Stimulated activated CD8-positive, alpha-beta memory T cell treated with anti-CD3 and anti-CD28 coated beads, Interleukin-12 subunit alpha, Interleukin-12 subunit beta, amount 100 ng/mL, for 1 hour (primary cell): Measurements from ENCODE around the gene IFITM5.
"Not testable (repeated sequence)": the region's sequence is repeated elsewhere in the genome, so short reads cannot be mapped to it uniquely, and the experiment has no call there.

Experiments used
- DNase-seq: peaks from one replicate; pipeline ENCODE4 v3.0.0-alpha.2; 2020; ENCODE audit warnings: low read depth

The IFITM5 gene

DNA sequence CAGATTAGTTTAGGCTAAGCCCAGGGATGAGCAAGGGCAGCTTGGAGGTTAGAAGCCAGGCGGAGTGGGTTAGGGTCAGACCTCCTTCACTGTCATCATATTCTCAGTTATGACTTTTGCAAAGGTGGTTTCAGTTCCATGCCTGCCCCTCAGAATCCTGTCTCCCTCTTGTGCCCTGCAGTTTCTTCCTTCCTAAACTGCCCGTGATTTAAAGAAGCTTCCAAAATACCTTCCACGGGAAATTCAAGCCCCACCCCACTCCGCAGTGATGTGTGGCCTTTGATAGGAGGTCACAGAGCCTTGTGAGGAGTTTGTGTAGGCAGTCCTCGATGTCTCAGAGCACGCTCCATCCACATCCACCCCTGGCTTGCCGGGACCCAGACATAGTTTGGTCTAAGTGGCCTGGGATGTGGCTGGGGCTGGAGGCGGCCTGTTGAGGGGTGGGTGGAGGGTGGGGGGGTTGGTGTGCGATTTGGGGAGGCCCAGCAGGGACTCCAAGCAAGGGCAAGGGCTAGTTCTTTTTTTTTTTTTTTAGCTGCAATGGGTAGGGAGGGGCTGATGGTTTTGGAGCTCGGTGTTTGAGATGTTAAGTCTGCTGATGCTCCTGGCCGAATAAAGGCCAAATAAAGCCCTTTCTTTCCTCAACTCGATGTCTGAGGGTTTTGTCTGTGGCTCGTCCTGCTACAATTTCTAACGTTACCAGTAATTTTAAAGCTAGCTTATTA is 12.9 kb upstream of the IFITM5 start:
- DNase-seq, result no peak

DNA sequence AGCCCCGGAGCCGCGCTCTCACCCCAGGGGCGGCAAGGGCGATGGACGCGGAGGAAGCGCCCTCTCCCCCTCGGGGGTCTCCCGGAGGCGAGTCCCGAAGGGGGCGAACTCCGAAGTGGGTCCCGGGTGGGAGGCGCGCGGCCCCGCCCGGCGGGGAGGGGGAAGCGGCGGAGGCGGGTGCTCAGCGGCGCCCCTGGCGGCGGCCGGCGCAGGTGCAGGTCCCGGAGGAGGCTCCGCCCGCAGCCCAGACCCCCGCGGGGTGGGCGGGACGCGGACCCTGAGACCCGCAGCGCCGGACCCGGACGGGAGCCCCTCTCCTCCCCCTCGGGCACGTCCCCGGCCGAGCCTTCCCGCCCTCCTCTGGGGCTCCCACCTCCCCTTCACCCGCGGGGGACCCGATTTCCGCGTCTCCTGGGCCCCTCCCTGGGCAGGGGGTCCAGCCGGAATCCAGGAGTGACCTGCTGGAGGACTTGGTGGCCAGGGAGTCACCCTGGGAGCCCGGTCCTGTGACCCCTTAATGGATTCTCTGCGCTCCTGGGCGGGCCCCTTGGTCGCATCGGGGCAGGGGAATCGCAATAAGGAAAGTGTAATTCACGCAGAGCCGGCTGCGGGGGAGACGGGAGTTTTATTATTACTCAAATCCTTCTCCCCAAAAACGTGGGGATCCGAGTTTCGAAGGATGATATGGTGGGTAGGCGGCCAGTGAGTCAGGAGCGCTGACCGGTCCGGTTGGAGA is 11.9 kb upstream of the IFITM5 start:
- not testable (repeated sequence) for DNase-seq

DNA sequence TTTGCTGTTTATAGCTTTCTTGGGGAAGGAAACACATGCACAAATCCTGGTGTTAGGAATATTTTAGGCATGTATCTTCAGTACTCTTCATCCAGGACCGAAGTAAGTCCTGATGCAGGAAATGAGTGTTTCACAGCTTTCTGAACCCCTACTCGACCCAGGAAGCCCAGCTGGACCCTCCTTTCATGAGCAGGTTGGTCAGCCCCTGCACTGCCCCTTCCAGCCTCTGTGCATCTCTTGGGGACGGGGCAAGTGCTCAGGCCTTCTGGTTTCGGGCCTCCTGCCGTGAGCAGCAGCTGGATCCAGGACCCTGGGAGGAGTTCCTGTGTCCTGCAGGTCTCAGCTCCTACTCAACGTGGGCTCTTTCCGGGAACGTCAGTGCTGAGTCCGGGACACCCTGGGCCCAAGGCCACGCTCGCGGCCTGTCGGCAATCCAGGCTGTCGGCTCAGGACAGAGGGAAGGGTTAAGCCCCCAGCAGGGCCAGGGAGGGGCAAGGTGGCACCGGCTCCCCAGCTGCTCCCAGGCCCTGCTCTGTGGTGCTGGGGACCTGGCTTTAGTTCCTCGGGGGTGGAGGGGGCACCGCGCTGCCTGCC is 10.8 kb upstream of the IFITM5 start:
- not testable (repeated sequence) for DNase-seq

DNA sequence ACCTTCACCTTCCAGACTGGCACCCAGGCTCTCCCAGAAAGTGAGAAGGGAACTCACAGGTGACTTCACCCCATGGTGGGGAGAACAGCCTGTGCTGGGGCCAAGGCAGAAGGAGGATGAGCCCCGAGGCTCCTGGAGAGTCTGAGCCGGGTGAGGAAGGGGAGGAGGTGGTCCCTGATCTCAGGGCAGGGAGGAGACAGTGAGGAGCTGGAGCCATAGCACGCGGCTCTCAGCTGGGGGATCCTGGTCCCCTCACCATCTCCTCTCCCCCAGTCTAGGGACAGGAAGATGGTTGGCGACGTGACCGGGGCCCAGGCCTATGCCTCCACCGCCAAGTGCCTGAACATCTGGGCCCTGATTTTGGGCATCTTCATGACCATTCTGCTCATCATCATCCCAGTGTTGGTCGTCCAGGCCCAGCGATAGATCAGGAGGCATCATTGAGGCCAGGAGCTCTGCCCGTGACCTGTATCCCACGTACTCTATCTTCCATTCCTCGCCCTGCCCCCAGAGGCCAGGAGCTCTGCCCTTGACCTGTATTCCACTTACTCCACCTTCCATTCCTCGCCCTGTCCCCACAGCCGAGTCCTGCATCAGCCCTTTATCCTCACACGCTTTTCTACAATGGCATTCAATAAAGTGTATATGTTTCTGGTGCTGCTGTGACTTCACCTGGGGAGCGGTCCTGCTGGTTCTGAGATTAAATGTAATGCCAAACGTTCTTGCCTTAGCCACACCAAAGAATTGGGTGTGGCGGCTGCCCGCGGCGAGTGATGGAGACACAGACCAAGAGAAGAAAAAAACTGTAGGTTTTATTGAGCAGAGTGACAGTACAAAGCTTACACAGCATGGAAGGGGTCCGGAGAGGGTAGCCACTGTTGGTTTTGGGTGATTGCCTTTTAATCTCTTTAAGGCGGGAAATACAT is 9.7 kb upstream of the IFITM5 start:
- DNase-seq, result not testable (repeated sequence)

DNA sequence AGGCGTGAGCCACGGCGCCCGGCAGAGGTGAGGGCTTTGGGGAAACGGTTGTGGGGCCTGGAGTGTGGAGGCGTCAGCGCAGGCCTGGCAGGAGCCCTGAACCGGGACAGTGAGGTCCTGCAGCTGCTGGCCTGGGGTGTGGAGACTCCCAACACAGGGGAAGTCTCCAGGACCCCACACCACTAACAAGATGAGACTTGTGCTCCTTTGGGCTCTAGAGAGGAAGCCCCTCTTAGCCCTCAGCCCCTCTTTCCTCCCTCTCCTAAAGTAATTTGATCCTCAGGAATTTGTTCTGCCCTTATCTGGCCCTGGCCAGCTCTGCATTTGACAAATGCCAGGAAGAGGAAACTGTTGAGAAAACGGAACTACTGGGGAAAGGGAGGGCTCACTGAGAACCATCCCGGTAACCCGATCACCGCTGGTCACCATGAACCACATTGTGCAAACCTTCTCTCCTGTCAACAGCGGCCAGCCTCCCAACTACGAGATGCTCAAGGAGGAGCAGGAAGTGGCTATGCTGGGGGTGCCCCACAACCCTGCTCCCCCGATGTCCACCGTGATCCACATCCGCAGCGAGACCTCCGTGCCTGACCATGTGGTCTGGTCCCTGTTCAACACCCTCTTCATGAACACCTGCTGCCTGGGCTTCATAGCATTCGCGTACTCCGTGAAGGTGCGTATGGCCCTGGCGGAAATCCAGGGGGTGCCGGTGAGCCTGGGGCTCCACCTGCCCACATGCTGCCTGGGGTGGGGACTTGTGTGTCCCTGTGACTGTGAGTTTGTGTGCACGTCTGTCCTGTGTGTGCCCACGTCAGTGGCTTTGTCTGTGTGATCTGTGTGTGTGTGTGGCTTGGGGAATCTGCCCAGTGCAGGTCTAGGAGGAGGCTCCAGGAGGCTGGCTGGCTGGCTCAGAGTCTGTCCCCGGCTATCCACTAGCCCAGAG is 8.7 kb upstream of the IFITM5 start, which contains the start of gene IFITM2:
Gene IFITM2, plus strand, starts transcription at position 51 of the 943 bp plus-strand sequence. Its CDS starts 377 bp downstream, at position 428.
- DNase-seq, result not testable (repeated sequence)

DNA sequence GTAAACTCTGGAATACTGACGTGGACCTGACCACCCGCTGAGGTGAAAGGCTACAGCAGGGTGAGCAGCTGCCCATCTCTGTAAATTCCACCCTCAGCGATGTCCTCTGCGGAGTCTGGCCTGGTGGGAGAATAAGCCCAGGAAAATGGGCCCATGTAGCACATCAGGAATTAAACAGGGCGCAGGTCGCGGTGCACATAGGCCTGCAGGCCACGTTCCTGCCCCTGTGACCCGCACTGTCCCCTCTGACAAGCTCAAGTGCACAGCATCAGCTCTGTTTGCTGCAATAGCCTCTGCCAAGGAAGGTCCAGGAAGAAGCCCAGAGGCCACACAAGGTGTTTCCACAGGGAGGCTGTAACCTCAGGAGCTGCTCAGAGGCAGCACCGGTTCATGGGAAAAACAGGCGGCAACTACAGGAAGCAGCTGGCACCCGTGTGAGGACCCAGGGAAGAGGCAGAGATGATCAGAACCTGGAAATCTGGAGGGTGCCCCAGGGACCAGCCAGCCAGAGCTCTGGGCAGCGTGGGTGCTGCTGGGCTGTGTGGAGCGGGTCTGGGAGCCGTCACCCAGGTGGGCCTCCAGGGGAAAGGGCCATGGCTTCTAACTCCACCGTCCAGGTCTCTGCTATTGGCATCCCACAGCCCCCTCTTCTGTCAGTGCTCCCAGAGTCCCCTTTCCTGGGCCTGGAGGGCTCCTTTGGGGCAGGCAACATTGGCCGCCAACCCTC is 7.5 kb upstream of the IFITM5 start:
- DNase-seq, result no peak

DNA sequence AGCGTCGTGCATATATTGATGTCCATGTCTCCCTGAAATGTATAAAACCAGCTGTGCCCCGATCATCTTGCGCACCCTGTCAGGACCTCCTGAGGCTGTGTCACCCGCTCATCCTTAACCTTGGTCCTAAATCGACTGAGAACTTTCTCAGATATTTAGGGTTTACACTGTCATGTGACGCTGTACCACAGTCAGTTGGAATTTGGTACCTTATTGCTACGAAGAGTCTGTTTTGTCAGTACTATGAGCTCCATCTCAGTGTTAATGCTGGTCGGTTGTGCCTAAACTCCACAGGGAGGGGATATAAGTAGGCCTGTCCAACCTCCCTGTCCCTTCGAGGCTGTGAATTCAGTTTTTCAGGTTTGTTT is 6.5 kb upstream of the IFITM5 start:
- DNase-seq, result no peak

DNA sequence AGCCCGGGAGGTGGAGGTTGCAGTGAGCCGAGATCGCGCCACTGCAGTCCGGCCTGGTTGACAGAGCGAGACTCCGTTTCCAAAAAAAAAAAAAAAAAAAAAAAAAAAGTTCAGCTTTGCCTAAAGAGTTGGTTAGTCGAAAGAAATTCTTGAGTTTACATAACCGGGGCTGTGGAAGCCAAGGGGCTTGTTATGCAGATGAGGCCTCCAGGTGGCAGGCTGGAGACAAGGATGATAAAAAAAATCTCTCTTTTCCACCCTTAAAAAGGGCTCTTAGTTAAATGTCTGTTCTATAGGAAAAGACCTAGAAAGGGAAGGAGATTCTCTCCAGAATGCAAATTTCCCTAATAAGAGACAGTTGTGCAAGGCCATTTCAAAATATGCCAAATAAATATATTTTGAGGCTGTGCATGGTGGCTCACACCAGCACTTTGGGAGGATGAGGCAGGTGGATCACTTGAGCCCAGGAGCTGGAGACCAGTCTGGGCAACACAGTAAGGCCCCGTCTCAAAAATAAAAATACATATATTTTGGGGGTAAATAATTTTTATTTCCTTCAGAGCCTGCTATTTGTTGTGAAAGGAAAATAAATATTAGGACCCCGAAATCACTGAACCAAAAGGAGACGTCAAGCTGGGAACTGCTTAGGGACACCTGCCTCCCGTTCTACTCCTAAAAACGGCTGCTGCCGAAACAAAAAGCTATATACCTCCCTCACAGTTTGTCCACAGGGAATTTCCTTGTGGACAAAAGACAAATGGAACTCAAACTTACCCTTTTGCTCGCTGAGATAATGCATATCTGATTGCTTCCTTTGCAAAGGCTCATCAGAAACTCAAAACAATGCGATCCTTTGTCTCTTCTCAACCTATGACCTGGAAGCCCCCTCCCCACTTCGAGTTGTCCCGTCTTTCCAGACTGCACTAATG is 5.9 kb upstream of the IFITM5 start:
- no peak for DNase-seq

DNA sequence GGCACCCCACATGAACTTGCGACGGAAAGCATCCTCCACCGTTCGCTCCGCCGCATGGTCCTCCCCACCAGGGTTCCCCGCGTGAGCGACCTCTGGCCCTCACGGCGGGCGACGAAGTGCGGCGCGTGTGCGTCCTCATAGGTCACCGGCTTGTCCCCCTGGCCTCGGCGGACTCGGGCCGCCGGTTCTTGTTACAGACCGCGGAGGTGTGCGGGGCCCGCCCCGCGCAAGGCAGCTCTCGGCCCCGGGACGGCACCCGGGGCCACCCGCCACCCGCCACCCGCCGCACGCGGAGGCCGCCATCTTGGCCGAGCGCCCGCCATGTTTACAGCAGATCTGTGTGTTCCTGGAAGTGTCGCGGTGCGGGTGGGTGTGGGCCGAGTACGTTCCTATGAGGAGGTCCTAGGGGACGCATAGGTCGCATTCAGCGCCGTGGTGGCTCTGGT is 4.8 kb upstream of the IFITM5 start:
- DNase-seq, result no peak

DNA sequence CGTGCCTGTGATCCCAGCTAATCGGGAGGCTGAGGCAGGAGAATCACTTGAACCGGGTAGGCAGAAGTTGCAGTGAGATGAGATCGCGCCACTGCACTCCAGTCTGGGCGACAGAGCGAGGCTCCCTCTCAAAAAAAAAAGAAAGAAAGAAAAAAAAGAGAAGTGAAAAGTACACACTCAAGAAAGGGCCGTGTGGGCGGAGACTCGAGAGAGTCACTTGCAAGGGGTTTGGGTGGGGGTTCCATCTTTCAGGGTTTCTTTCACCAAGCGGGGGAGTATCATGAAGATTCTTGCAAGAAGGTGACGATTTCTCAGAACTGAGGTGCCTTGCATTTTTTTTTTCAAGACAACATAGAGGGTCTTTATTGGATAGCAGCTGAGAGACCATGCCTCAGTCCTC is 4.0 kb upstream of the IFITM5 start:
- DNase-seq, result no peak

DNA sequence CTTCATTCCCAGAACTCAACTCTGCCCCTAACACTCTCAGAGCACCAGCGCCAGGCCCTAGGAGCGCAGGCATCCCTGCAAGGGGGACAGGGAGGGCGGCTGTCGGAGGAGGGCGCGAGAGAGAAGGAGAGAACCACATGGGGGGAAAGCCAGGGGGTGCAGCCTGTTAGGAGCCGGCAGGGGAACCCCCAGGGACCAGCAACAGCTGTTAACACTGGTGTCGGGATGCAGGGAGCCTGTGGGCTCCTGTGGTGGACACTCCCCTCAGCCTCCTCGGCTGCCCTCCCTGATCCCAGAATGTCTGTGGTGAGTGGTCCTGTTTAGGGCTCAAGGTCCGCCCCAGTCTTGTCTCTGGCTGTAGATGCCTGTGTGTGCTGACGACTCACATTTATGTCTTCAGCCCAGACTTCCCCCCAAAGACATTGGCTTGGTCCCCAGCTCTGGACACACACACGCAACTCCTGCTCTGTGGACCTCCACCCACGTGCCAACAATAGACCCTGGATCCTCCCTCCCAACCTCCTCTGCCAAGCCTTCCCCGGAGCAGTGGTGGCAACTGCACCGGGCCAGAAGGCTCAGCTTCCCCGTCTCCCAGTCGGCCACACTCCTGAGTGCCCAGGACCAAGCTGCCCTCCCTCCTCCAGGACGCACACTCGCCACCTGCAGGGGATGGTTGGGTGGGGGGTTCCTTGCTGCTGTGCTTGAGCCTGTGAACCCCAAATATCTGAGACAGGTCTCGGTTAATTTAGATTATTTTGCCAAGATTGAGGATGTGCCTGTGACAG is 817 bp upstream of the IFITM5 start:
- peak; percentile 52 for DNase-seq

DNA sequence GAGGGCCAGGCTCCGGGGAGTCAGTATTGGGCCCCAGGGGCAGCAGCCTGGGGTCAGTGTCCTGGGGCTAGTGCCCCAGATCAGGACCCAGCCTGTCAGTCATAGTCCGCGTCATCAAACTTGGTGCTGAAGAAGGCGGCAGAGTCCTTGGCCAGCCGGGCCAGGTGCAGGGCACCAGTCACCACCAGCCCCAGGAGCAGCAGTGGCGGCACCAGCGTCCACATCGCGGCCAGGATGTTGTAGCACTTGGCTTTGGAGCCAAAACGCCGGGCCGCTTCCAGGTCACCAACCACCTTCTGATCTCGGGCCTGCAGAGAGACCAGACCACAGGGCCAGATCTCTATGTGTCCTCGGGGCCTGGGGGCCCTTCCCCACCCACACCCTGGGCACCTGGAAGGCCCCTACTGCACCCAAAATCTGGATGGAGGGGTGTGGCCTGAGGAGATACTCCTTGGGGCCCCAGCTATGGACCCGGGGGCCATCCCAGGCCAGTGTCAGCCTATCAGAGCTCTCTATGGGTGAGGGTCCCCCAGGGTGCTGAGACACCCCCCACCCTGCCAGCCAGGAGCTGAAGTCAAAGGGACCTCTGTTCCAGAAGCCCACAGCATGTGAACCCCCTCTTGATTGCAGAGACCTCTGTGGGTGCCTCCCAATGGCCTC is 790 bp downstream of the IFITM5 start:
- peak; percentile 52 for DNase-seq

DNA sequence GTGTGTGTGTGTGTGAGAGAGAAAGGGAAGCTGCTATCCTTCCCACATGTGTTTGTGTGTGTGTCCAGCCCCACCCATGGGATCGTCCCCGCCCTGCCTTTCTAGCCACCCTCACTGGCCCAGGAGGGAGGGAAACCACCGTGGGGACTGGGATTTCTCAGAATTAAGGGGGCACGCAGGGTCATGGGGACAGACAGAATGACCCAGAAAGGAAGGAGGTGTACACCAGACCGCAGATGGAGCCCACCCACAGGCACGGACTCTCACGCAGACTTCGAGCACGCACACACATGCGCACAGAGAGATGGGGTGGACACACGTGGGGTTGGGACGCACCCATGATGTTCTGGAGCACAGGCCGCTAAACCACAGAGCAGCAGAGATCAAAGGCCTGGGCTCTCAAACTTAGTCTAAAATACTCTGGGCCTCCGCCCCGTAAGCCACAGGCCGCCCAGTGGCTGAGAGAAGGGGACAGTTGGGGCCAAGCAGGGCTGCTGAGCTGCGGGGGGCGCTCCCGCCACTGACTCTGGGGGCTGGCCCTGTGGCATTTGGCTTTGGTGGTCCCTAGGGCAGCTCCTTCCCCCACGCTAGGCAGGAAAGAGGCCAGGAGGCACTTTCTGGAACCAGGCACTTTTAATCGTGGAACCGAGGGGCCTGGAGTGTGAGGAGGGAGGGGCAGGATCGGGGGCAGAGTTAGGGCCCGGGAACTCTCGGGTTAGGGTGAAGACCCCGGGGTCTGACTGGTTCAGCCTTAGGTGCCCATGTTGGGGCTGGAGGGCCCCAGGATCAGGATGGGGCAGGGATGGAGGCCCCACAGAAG is 1.5 kb downstream of the IFITM5 start:
- DNase-seq, result no peak

DNA sequence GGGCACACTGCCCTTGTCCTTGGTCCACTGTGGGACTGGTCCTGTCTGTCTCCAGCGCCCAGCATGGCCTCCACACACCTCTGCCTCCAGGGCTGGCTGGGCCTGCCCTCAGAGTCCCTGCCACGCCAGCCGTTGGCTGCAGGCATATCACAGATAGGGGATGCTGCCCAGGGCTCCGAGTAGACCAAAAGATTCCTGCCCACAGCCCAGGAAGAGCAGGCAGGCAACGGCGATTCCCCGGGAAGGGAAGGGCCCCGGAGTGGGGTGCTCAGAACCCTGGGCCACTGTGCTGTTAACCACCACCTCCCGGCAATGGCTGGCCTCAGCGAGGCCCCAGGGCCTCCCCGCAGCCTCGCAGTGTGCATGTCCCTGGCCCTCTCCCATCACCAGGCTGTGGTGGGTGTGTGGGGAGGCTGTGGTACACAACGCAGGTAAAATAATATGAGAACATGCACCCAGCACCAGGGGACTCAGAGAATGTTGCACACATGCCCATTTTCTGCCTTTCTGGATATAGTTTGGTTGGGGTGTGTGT is 2.2 kb downstream of the IFITM5 start:
- no peak for DNase-seq

DNA sequence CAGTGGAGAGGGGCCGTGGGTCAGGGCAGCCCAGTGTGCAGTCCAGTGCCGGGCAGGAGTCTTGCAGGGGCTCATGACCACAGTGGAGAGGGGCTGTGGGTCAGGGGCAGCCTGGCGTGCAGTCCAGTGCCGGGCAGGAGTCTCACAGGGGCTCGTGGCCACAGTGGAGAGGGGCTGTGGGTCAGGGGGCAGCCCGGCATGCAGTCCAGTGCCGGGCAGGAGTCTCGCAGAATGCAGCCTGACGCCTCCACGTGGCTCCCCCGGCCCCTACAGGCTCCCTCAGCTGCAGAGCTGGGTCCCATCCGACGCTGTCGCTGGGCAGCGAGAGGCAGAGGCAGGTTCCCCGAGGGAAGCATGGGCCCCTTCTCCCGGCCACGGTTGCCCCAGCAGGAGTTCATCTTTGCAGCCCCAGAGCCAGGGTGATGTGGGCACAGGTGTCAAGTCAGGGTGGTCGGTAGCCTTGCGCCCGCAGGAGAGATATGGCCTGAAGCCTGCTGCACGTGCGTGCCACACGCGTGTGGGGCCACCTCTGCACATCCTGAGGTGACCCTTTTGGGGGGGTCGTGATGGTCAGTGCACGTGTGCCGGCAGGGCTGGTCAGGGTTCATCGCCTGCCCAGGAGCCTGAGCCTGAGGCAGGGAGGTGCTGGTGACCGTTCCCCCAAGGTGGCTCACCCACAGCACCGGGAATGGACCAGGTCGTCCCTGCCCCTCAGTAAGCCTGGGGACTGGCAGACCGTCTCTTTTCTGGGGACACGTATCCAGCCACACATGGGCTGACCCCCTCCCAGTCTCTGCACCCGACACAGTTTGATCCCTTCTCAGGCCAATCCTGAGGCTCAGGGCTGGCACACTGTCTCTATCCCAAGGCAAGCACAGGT is 2.9 kb downstream of the IFITM5 start:
- no peak for DNase-seq
